K562 (cell line): ENCODE results near the gene SET. TPM values are rescaled to one million over a fixed set of nuclear protein-coding genes. Genes with fewer than 3 reads are reported as not detected.
A peak's percentile ranks its signal among the peaks of the same experiment; 100 is the strongest.

Source experiments
- BRF1 ChIP-seq: IDR thresholded peaks from 3 replicates; pipeline ENCODE4 v1.6.1; 2011; ENCODE audit warnings: borderline replicate concordance, mild to moderate bottlenecking; ENCODE audit not compliant: insufficient read length; ENCODE audit errors: extremely low read depth
- CREB1 ChIP-seq, 2 experiments: sonication (generic) in 1 of 2; formaldehyde crosslinking in 1 of 2; IDR thresholded peaks; 2 replicates each; pipeline versions ENCODE4 v1.6.1 to v1.8.0; 2012 to 2022; ENCODE audit warnings: inconsistent platforms in 1 of 2, mild to moderate bottlenecking in 1 of 2, missing genetic modification reagents in 1 of 2, moderate library complexity in 1 of 2
- KDM1A ChIP-seq, 2 experiments: fragments of 450-650 bp; IDR thresholded peaks; 2 replicates each; pipeline ENCODE4 v1.6.1; 2016; ENCODE audit warnings: mild to moderate bottlenecking in 2 of 2
- NCOA1 ChIP-seq: fragments of 450-650 bp; IDR thresholded peaks from 2 replicates; pipeline ENCODE4 v1.6.1; 2016; ENCODE audit warnings: low read depth
- NCOA4 ChIP-seq: fragments of 450-650 bp; IDR thresholded peaks from 2 replicates; pipeline ENCODE4 v1.6.1; 2018; ENCODE audit warnings: mild to moderate bottlenecking; ENCODE audit not compliant: partially characterized antibody
- RBBP5 ChIP-seq: fragments of 200-600 bp; sonication (generic); IDR thresholded peaks from 2 replicates; pipeline ENCODE4 v1.6.1; 2012; ENCODE audit warnings: borderline replicate concordance, mild to moderate bottlenecking, low read length, control low read depth, inconsistent platforms; ENCODE audit not compliant: insufficient read depth, poor library complexity, severe bottlenecking
- RBM22 ChIP-seq: fragments of 200-400 bp; formaldehyde crosslinking; IDR thresholded peaks from 2 replicates; pipeline ENCODE4 v1.6.1; 2018; ENCODE audit warnings: low read length, low read depth; ENCODE audit not compliant: poor library complexity, severe bottlenecking
- RBM25 ChIP-seq: fragments of 200-400 bp; formaldehyde crosslinking; IDR thresholded peaks from 2 replicates; pipeline ENCODE4 v1.6.1; 2018; ENCODE audit warnings: low read length, low read depth, moderate library complexity; ENCODE audit not compliant: severe bottlenecking
- SOX6 ChIP-seq: fragments of 450-650 bp; IDR thresholded peaks from 2 replicates; pipeline ENCODE4 v1.6.1; 2014; ENCODE audit warnings: mild to moderate bottlenecking
- TEAD1 ChIP-seq, 2 experiments: fragments of 450-650 bp in 1 of 2; sonication (generic) in 1 of 2; formaldehyde crosslinking; IDR thresholded peaks; 2 replicates each; pipeline versions ENCODE4 v1.4.0 to v1.8.0; 2020 to 2022; ENCODE audit warnings: mild to moderate bottlenecking in 2 of 2, missing genetic modification reagents in 1 of 2
- YY1 ChIP-seq, 3 experiments: IDR thresholded peaks; 2 replicates each; pipeline ENCODE4 v1.6.1; 2011; ENCODE audit warnings: low read length in 2 of 3, mild to moderate bottlenecking in 2 of 3, moderate library complexity in 2 of 3, borderline replicate concordance in 1 of 3, control low read depth in 1 of 3, low read depth in 1 of 3; ENCODE audit not compliant: insufficient read depth in 3 of 3, insufficient replicate concordance in 2 of 3, control insufficient read depth in 1 of 3, insufficient read length in 1 of 3; ENCODE audit errors: extremely low read depth in 1 of 3
- ZBTB7A ChIP-seq: IDR thresholded peaks from 2 replicates; pipeline ENCODE4 v1.6.1; 2011; ENCODE audit warnings: low read depth, mild to moderate bottlenecking, low read length, moderate library complexity, borderline replicate concordance; ENCODE audit not compliant: control insufficient read depth
- ZKSCAN8 ChIP-seq: fragments of 200-800 bp; sonication (Bioruptor generic); IDR thresholded peaks from 2 replicates; pipeline ENCODE4 v1.6.1; 2016; ENCODE audit warnings: missing genetic modification characterization, missing compliant biosample characterization
- ZNF175 ChIP-seq: fragments of 200-800 bp; sonication (Bioruptor generic); IDR thresholded peaks from 2 replicates; pipeline ENCODE4 v1.6.1; 2016; ENCODE audit warnings: low read depth, mild to moderate bottlenecking, missing genetic modification characterization, missing compliant biosample characterization
- ZNF253 ChIP-seq: fragments of 250-450 bp; sonication (Bioruptor Pico); conservative IDR thresholded peaks from 2 replicates; pipeline ENCODE4 v1.6.1; 2021; ENCODE audit warnings: mild to moderate bottlenecking
- ZNF696 ChIP-seq: fragments of 250-450 bp; sonication (Bioruptor Pico); conservative IDR thresholded peaks from 2 replicates; pipeline ENCODE4 v1.4.0; 2020; ENCODE audit warnings: mild to moderate bottlenecking, moderate library complexity
- polyA plus RNA-seq, 8 experiments: library from polyadenylated mRNA; depleted of rRNA in 4 of 8; stranded (reverse) in 5 of 8; unstranded in 3 of 8; fragments of >200 nt; fragmentation: Nextera tagmentation in 2 of 8; fragmentation: Illumina TruSeq in 1 of 8; extraction: Ambion mirVana in 2 of 8; extraction: Trizol in 1 of 8; gene quantifications; 2 replicates each; pipeline versions ENCODE4 v1.2.1 to v1.2.3, GENCODE V29; 2011 to 2014; ENCODE audit warnings: inconsistent platforms in 1 of 8, missing spikeins in 1 of 8
- total RNA-seq, 7 experiments: library from RNA; depleted of rRNA in 6 of 7; stranded (reverse); fragments of >200 nt in 6 of 7; fragmentation: Illumina TruSeq in 2 of 7; extraction: Trizol in 2 of 7; gene quantifications; 2 replicates each; pipeline versions ENCODE4 v1.2.1 to v1.2.3, GENCODE V29; 2011 to 2021; ENCODE audit warnings: low replicate concordance in 1 of 7
- TF ChIP-seq, protein P1 (sequence below), 2 experiments: IDR thresholded peaks in 1 of 2; conservative IDR thresholded peaks in 1 of 2; 2 replicates each; pipeline ENCODE4 v1.6.1; 2016; ENCODE audit warnings: low read depth in 2 of 2, mild to moderate bottlenecking in 1 of 2, missing compliant biosample characterization in 1 of 2, missing genetic modification characterization in 1 of 2, moderate library complexity in 1 of 2
- TF ChIP-seq, protein P2 (sequence below): fragments of 200-800 bp; sonication (Bioruptor generic); IDR thresholded peaks from 2 replicates; pipeline ENCODE4 v1.6.1; 2017; ENCODE audit warnings: missing genetic modification characterization, missing compliant biosample characterization

SET gene
- total and polyA plus RNA-seq, 9 of the 15 experiments (the other 6 are each of a cell fraction or from before 2014, with no cell fraction given) = 404 to 1,447 (median 907) TPM

DNA sequence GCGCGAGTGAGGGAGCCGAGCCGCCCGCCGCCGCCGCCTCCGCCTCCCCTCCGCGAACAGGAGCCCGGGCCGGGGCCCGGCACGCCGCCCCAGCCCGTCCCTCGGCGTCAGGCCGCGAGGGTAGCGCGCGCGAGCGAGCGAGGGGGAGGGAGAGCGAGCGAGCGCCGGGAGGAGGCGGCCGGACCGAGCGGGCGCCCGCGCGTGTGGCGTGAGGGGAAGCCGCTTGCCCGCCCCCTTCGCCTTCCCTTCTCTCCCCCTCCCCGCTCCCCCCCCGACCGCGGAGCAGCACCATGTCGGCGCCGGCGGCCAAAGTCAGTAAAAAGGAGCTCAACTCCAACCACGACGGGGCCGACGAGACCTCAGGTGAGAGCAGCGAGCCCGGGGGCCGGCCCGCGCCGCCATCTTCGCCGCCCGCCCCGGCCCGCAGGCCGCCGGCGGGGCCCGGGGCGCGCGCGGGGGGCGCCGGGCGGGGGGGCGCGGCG, 312 bp downstream of the SET start (continued):
- peak; percentile 33 for TF ChIP-seq RBBP5
- TF ChIP-seq ZBTB7A = 0 out of 2 replicates have a peak, but pooled peaks have one; percentile 0
- TF ChIP-seq SOX6 = no peak
- TF ChIP-seq NCOA1 = no peak
- TF ChIP-seq TEAD1 (CRISPR knock-in tag; IDR thresholded peaks at IDR 0.05) = no peak
- TF ChIP-seq CREB1 (IDR thresholded peaks at IDR 0.05) = no peak
- TF ChIP-seq CREB1 (CRISPR knock-in tag; IDR thresholded peaks at IDR 0.05) = no peak
- no peak for TF ChIP-seq ZNF175 (CRISPR knock-in tag)
- TF ChIP-seq, protein P1, sequence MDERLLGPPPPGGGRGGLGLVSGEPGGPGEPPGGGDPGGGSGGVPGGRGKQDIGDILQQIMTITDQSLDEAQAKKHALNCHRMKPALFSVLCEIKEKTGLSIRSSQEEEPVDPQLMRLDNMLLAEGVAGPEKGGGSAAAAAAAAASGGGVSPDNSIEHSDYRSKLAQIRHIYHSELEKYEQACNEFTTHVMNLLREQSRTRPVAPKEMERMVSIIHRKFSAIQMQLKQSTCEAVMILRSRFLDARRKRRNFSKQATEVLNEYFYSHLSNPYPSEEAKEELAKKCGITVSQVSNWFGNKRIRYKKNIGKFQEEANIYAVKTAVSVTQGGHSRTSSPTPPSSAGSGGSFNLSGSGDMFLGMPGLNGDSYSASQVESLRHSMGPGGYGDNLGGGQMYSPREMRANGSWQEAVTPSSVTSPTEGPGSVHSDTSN (CRISPR knock-in tag; IDR thresholded peaks at IDR 0.05; ENCODE audit: low read depth) = no peak
- TF ChIP-seq, protein P1 (tag; conservative IDR thresholded peaks at IDR 0.05; ENCODE audit: low read depth) = no peak
- no peak for TF ChIP-seq RBM22
- TF ChIP-seq KDM1A (IDR thresholded peaks at IDR 0.05) = no peak
- no peak for TF ChIP-seq BRF1
- peak; percentile 27 to 70 (median 67) for TF ChIP-seq YY1 (IDR thresholded peaks at IDR 0.05; ENCODE audit: borderline replicate concordance in 1 of 3, control insufficient read depth in 1 of 3, extremely low read depth in 1 of 3, insufficient read depth in 3 of 3, insufficient read length in 1 of 3, insufficient replicate concordance in 2 of 3, low read depth in 1 of 3, low read length in 2 of 3)
- TF ChIP-seq ZNF696 = no peak
- TF ChIP-seq NCOA4 = no peak
- TF ChIP-seq ZKSCAN8 (CRISPR knock-in tag) = no peak
- no peak for TF ChIP-seq RBM25
- no peak for TF ChIP-seq ZNF253 (CRISPR knock-in tag)
- TF ChIP-seq, protein P2, sequence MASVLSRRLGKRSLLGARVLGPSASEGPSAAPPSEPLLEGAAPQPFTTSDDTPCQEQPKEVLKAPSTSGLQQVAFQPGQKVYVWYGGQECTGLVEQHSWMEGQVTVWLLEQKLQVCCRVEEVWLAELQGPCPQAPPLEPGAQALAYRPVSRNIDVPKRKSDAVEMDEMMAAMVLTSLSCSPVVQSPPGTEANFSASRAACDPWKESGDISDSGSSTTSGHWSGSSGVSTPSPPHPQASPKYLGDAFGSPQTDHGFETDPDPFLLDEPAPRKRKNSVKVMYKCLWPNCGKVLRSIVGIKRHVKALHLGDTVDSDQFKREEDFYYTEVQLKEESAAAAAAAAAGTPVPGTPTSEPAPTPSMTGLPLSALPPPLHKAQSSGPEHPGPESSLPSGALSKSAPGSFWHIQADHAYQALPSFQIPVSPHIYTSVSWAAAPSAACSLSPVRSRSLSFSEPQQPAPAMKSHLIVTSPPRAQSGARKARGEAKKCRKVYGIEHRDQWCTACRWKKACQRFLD (CRISPR knock-in tag) = 0 out of 2 replicates have a peak, but pooled peaks have one; percentile 43
